ENCODE results near the gene GPC2. TPM values are rescaled to one million over a fixed set of nuclear protein-coding genes. Genes with fewer than 3 reads are reported as not detected.
A peak's percentile ranks its signal among the peaks of the same experiment; 100 is the strongest.

The GPC2 gene
- total and polyA plus RNA-seq, 3 experiments from 2014 or later = 1.6 to 2.1 TPM; not detected in 1

DNA sequence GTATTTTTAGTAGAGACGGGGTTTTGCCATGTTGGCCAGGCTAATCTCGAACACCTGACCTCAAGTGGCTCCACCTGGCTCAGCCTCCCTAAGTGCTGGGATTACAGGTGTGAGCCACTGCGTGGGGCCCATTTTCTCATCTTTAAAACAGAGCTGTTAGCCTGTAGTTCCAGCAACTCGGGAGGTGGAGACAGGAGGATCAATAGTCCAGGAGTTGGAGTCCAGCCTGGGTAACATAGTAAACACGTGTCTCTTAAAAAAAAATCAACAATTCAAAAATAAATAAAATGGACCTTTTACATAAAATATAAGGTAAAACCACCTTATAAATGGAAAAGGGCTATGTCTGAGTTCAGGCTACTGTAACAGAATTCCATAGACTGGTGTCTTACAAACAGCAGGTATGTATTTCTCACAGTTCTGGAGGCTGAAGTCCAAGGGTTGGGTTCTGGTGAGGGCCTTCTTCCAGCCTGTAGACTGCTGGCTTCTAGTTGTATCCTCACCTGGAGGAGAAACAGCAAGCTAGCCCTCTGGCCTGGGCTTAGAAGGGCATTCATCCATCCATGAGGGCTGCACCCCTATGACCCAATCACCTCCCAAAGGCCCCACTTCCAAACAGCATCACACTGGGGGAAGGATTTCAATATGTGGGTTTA, 35.6 kb upstream of the GPC2 start:
- H3K36me3 ChIP-seq (ENCODE audit: insufficient read depth, low read length) = no peaks in the 10 kb centered on the region
- Mint-ChIP-seq H3K27ac (peak overlapping the region in 4 of 8 donors; percentile 34 to 87 (median 66)), H3K36me3 (peaks cover 0 to 1% (median 1%) of the 10 kb centered on the region in 3 donors), H3K9me3 (no peaks in the 10 kb centered on the region), H3K4me1 (peaks cover 52 to 76% (median 61%) of the 10 kb centered on the region in 3 donors), H3K27me3 (peaks cover 0 to 1% of the 10 kb centered on the region in 2 donors), H3K4me3 (peak overlapping the region in 1 of 7 donors; percentile 24)
- no peaks in the 10 kb centered on the region for H3K27me3 ChIP-seq (ENCODE audit: insufficient read depth, low read length, poor library complexity, severe bottlenecking)
- CTCF ChIA-PET = interaction anchor here (10.2 kb wide), 1 partner anchor 81 kb away, joined by 88 read pairs; no protein-coding TSS in a partner anchor
- no peaks in the 10 kb centered on the region for H3K9me3 ChIP-seq (ENCODE audit: low read length)
- POLR2A ChIA-PET = no interaction called here
- H3K4me3 ChIP-seq (ENCODE audit: low read length) = no peak overlapping the region
- DNase-seq = no peak
- peaks cover 59% of the 10 kb centered on the region for H3K4me1 ChIP-seq (ENCODE audit: insufficient read depth, low read length)
- H3K27ac ChIP-seq (ENCODE audit: low read depth, low read length) = no peak overlapping the region

DNA sequence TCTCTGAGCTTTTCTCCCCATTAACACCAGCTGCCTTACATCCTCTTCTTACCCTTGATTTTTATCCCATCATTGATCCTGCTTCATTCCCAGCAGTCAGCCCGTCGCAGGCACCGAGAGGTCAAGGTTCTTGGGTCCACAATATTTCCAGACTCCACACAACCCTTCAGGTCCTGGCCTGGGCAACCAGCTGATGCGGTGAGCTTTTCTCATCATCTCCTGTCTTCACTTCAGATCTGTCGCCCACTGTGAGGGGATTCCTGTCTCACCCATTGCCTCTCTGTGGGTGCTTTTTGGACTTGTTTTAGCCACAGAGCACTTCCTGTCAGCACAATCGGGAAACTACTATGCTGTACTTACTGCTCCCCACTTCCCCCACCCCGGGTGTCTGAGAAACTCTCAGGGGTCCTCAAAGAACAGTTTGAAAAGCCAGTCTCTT, 34.2 kb upstream of the GPC2 start:
- Mint-ChIP-seq H3K9me3 (no peaks in the 10 kb centered on the region), H3K4me3 (peak overlapping the region; percentile 9 to 86 (median 76)), H3K27ac (peak overlapping the region; percentile 76 to 97 (median 94)), H3K4me1 (peaks cover 45 to 64% (median 50%) of the 10 kb centered on the region in 3 donors), H3K27me3 (peaks cover 0 to 1% of the 10 kb centered on the region in 2 donors), H3K36me3 (peaks cover 0 to 1% (median 0%) of the 10 kb centered on the region in 3 donors)
- peak overlapping the region; percentile 4 for H3K4me3 ChIP-seq (ENCODE audit: low read length)
- CTCF ChIA-PET = interaction anchor here (1.0 to 2.9 kb wide), 5 partner anchors 9 to 78 kb away, joined by 3 to 19 read pairs (median 4); no protein-coding TSS in a partner anchor
- no peak overlapping the region for H3K27ac ChIP-seq (ENCODE audit: low read depth, low read length)
- H3K4me1 ChIP-seq (ENCODE audit: insufficient read depth, low read length) = peaks cover 54% of the 10 kb centered on the region
- no peaks in the 10 kb centered on the region for H3K9me3 ChIP-seq (ENCODE audit: low read length)
- POLR2A ChIA-PET = interaction anchor here (0.8 kb wide), 1 partner anchor 48 kb away, joined by 5 read pairs; no protein-coding TSS in a partner anchor
- peak; percentile 15 to 69 (median 52) for DNase-seq
- H3K36me3 ChIP-seq (ENCODE audit: insufficient read depth, low read length) = no peaks in the 10 kb centered on the region
- H3K27me3 ChIP-seq (ENCODE audit: insufficient read depth, low read length, poor library complexity, severe bottlenecking) = no peaks in the 10 kb centered on the region

DNA sequence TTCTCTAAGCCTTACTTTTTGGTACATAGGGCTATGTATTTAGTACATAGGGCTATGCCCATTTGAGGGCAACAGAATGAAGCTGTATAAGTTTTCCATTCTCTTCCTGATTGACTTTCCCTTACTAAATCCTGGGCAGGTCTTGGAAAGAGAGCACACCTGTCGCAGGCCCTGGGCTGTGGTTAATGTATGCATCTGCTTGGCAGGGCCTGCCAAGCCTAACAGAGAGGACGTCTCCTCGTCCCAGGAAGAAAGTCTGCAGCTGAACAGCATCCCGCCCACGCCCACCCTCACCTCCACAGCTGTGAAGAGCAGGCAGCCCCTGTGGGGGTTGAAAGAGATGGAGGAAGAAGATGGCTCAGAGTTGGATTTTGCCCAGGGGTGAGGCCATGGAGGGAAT, 33.6 kb upstream of the GPC2 start:
- Mint-ChIP-seq H3K36me3 (peaks cover 0 to 1% (median 0%) of the 10 kb centered on the region in 3 donors), H3K4me1 (peaks cover 45 to 62% (median 50%) of the 10 kb centered on the region in 3 donors), H3K27ac (peak overlapping the region in 6 of 8 donors; percentile 48 to 97 (median 76)), H3K9me3 (no peaks in the 10 kb centered on the region), H3K4me3 (peak overlapping the region in 2 of 7 donors; percentile 33 to 80), H3K27me3 (peaks cover 0 to 1% of the 10 kb centered on the region in 2 donors)
- POLR2A ChIA-PET = interaction anchor here (0.5 to 0.8 kb wide), 2 partner anchors 10 to 11 kb away, joined by 3 read pairs; no protein-coding TSS in a partner anchor
- CTCF ChIA-PET = interaction anchor here (1.0 to 2.9 kb wide), 7 partner anchors 8 to 134 kb away, joined by 3 to 19 read pairs (median 4); no protein-coding TSS in a partner anchor
- Histone ChIP-seq H3K4me3 (ENCODE audit: low read length) (peak overlapping the region; percentile 4), H3K9me3 (ENCODE audit: low read length) (no peaks in the 10 kb centered on the region), H3K27ac (ENCODE audit: low read depth, low read length) (no peak overlapping the region), H3K27me3 (ENCODE audit: insufficient read depth, low read length, poor library complexity, severe bottlenecking) (no peaks in the 10 kb centered on the region), H3K36me3 (ENCODE audit: insufficient read depth, low read length) (no peaks in the 10 kb centered on the region), H3K4me1 (ENCODE audit: insufficient read depth, low read length) (peaks cover 54% of the 10 kb centered on the region)
- DNase-seq = no peak

DNA sequence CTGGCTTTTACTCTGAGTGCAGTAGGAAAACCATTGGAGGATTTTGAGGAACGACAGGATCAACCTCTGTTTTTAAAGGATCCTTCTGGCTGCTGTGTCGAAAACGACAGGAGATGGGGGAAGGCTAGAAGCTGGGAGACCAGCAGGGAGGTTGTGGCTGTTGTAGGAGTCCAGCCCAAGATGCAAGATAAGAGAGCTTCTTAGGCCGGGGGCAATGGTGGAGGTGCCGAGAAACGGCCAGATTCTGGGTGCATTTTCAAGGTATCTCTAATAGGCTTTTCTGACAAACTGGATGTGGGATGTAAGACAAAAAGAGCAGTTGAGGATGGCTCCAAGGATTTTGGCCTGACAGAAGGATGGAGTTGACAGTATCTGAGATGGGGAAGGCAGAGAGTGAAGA, 32.3 kb upstream of the GPC2 start:
- Mint-ChIP-seq H3K4me1 (peaks cover 45 to 51% (median 50%) of the 10 kb centered on the region in 3 donors), H3K4me3 (peak overlapping the region in 3 of 7 donors; percentile 12 to 65 (median 49)), H3K36me3 (peaks cover 0 to 1% (median 0%) of the 10 kb centered on the region in 3 donors), H3K9me3 (no peaks in the 10 kb centered on the region), H3K27ac (peak overlapping the region in 7 of 8 donors; percentile 16 to 89 (median 81)), H3K27me3 (peaks cover 0 to 1% of the 10 kb centered on the region in 2 donors)
- no peaks in the 10 kb centered on the region for H3K9me3 ChIP-seq (ENCODE audit: low read length)
- H3K27me3 ChIP-seq (ENCODE audit: insufficient read depth, low read length, poor library complexity, severe bottlenecking) = no peaks in the 10 kb centered on the region
- H3K4me1 ChIP-seq (ENCODE audit: insufficient read depth, low read length) = peaks cover 46% of the 10 kb centered on the region
- H3K36me3 ChIP-seq (ENCODE audit: insufficient read depth, low read length) = no peaks in the 10 kb centered on the region
- no peak overlapping the region for H3K27ac ChIP-seq (ENCODE audit: low read depth, low read length)
- no peak for DNase-seq
- CTCF ChIA-PET = interaction anchor here (1.3 to 2.9 kb wide), 4 partner anchors 9 to 136 kb away, joined by 4 to 19 read pairs (median 7); no protein-coding TSS in a partner anchor
- POLR2A ChIA-PET = no interaction called here
- peak overlapping the region; percentile 39 for H3K4me3 ChIP-seq (ENCODE audit: low read length)

DNA sequence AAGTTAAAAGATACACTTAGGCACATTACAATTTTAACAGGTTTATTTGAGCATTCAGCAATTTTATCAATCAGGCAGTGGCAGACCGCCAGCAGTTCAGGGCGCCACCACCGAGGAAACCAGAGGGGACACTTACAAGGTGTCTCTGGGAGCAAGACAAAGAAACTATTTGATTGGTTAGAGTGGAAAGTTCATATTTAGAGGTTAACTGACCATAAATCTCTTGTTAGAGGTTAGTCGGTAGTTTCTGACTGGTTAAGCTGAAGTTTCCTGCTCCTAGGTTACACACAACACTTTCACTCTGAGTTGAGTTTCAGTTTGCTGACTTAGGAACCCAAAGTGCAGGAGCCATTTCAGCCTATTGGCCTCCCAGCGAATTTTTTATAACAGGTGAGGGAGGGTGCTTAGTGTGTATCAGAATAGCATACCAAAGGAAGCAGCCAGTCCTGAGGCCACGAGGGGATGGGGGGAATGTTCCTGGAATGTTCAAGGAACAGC, 31.8 kb upstream of the GPC2 start:
- ChIA-PET CTCF (interaction anchor here (1.9 to 2.9 kb wide), 4 partner anchors 19 to 136 kb away, joined by 5 to 19 read pairs (median 9); no protein-coding TSS in a partner anchor), POLR2A (no interaction called here)
- Mint-ChIP-seq H3K27ac (peak overlapping the region in 7 of 8 donors; percentile 16 to 89 (median 81)), H3K27me3 (peaks cover 0 to 1% of the 10 kb centered on the region in 2 donors), H3K4me1 (peaks cover 41 to 45% (median 45%) of the 10 kb centered on the region in 3 donors), H3K36me3 (peaks cover 0 to 1% (median 0%) of the 10 kb centered on the region in 3 donors), H3K9me3 (no peaks in the 10 kb centered on the region), H3K4me3 (peak overlapping the region; percentile 37 to 80 (median 58))
- peaks cover 43% of the 10 kb centered on the region for H3K4me1 ChIP-seq (ENCODE audit: insufficient read depth, low read length)
- H3K27ac ChIP-seq (ENCODE audit: low read depth, low read length) = no peak overlapping the region
- no peaks in the 10 kb centered on the region for H3K36me3 ChIP-seq (ENCODE audit: insufficient read depth, low read length)
- no peaks in the 10 kb centered on the region for H3K27me3 ChIP-seq (ENCODE audit: insufficient read depth, low read length, poor library complexity, severe bottlenecking)
- no peak for DNase-seq
- no peaks in the 10 kb centered on the region for H3K9me3 ChIP-seq (ENCODE audit: low read length)
- peak overlapping the region; percentile 39 for H3K4me3 ChIP-seq (ENCODE audit: low read length)

DNA sequence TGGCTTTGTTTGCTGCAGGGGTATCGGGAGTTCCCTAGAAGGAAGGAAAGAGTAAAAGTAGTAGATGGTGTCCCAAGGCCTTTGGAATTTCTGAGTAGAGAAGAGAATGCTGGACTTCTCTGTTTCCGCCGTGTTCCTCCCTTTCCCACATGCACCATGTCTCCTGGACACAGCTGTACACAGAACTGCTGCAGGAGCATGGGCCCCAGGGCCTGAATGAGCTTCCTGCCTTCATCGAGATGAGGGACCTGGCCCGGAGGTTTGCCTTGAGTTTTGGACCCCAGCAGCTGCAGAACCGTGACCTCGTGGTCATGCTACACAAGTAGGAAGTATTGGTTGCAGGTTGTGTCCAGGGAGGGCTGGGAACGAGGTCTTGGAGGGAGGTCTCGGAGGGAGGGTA, 27.3 kb upstream of the GPC2 start:
- Histone ChIP-seq H3K27me3 (ENCODE audit: insufficient read depth, low read length, poor library complexity, severe bottlenecking) (no peaks in the 10 kb centered on the region), H3K36me3 (ENCODE audit: insufficient read depth, low read length) (no peaks in the 10 kb centered on the region), H3K4me1 (ENCODE audit: insufficient read depth, low read length) (peaks cover 15% of the 10 kb centered on the region), H3K9me3 (ENCODE audit: low read length) (no peaks in the 10 kb centered on the region), H3K27ac (ENCODE audit: low read depth, low read length) (no peak overlapping the region), H3K4me3 (ENCODE audit: low read length) (no peak overlapping the region)
- no peak overlapping the region for H3K27ac Mint-ChIP-seq
- H3K36me3 Mint-ChIP-seq = peaks cover 0 to 4% (median 0%) of the 10 kb centered on the region in 3 donors
- CTCF ChIA-PET = no interaction called here
- POLR2A ChIA-PET = interaction anchor here (0.5 kb wide), 1 partner anchor 23 kb away, joined by 3 read pairs; no protein-coding TSS in a partner anchor
- no peak for DNase-seq
- peaks cover 16 to 17% (median 17%) of the 10 kb centered on the region in 3 donors for H3K4me1 Mint-ChIP-seq
- no peak overlapping the region for H3K4me3 Mint-ChIP-seq
- no peaks in the 10 kb centered on the region for H3K9me3 Mint-ChIP-seq
- peaks cover 0 to 2% of the 10 kb centered on the region in 2 donors for H3K27me3 Mint-ChIP-seq

DNA sequence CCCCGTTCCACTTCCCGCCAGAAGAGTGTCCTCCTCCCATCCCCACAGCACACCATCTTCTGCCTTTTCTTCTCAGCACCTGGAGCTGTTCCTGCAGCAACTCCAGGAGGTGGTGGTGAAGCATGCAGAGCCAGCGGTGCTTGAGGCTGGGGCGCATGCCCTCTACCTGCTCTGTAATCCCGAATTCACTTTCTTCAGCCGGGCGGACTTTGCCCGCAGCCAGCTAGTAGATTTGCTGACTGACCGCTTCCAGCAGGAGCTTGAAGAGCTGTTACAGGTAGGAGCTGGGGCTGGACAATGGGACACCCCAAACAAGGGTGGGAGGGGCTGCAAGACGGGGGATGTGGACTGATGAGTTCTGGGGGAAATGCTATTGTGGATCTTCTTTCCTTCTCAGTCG, 23.5 kb upstream of the GPC2 start:
- CTCF ChIA-PET = interaction anchor here (1.1 to 1.3 kb wide), 2 partner anchors 62 to 68 kb away, joined by 3 to 6 read pairs; no protein-coding TSS in a partner anchor
- Histone ChIP-seq H3K27me3 (ENCODE audit: insufficient read depth, low read length, poor library complexity, severe bottlenecking) (no peaks in the 10 kb centered on the region), H3K4me1 (ENCODE audit: insufficient read depth, low read length) (no peaks in the 10 kb centered on the region), H3K4me3 (ENCODE audit: low read length) (no peak overlapping the region), H3K9me3 (ENCODE audit: low read length) (no peaks in the 10 kb centered on the region), H3K36me3 (ENCODE audit: insufficient read depth, low read length) (no peaks in the 10 kb centered on the region), H3K27ac (ENCODE audit: low read depth, low read length) (no peak overlapping the region)
- no peak overlapping the region for H3K4me3 Mint-ChIP-seq
- peaks cover 2 to 5% of the 10 kb centered on the region in 2 donors for H3K27me3 Mint-ChIP-seq
- no peaks in the 10 kb centered on the region for H3K4me1 Mint-ChIP-seq
- H3K27ac Mint-ChIP-seq = peak overlapping the region in 1 of 8 donors; percentile 43
- POLR2A ChIA-PET = interaction anchor here (0.6 to 1.3 kb wide), 2 partner anchors 10 to 162 kb away, joined by 3 read pairs; no protein-coding TSS in a partner anchor
- DNase-seq = no peak
- no peaks in the 10 kb centered on the region for H3K9me3 Mint-ChIP-seq
- H3K36me3 Mint-ChIP-seq = peaks cover 0 to 4% (median 0%) of the 10 kb centered on the region in 3 donors
